SK-N-DZ (cell line): ENCODE results near the gene MYH15.

Source experiments
- DNase-seq: peaks from one replicate; pipeline ENCODE4 v3.0.0-alpha.2; 2015; ENCODE audit warnings: low spot score

Gene MYH15

DNA sequence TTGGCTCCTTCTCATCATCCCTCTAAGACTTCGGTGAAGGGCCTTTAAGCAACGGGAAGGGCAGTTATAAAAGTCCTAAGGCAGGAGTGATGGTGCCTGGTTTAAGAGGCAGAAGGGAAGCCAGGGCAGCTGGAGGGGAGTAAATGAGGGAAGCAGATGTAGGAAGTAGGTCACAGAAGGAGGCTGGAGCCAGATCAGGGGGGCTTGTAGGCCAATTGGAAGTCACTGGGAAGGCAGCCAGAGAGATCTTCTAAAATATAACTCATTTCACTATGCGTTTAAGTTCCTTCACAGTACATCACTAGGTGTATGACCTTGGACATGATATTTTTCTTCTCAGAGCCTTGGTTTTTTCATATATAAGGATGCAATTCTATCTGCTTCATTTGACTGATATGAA lies 94.7 kb downstream of the MYH15 start:
- DNase-seq = peak; percentile 24

DNA sequence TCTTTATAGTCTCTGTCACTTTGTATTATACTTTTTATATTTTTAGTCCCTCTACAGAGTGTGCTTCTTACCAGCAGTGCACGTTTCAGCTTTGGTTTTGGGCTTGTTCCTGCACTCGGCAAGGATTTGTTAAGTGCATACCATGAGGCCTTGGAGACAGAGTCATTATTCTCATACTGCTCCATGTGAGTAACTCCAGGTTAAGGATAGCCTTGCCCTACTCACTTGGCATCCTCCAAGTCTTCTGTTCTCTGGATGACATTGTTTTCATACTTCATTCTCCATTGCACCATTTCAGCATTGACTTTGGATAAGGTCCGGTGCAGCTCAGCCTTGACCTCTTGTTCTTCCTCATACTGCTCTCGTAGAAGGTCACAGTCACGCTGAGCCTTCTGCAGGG lies 96.4 kb downstream of the MYH15 start:
- DNase-seq = no peak

- DNase-seq = no peak
Observed at GRCh38 chr3:108412121-108412750, 98.2 kb downstream of the MYH15 start.

DNA sequence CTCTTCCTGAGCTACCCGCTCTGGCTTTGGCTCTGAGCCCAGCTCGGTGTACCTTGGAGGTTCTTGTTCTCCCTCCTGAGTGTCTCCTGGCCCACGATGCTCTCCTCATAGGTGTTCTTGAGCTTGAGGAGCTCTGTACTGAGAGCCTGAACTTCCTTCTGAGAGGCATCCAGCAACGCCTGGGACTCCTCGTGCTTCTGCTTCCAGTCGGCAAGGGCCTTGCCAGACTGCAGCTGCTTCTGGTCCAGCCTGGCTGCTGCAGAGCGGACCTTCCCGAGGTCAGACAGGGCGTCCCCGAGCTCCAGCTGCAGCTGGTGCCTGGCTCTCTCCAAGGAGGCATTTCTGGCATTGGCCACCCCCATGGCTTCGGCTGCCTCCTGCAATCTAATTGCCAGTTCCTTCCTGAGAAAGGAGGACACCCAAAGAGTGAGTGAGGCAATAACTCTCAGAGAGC lies 99.8 kb downstream of the MYH15 start:
- peak; percentile 32 for DNase-seq

- DNase-seq = no peak
Observed at GRCh38 chr3:108409800-108410178, 100.6 kb downstream of the MYH15 start.

GRCh38 chr3:108408883-108409799 lies 101.3 kb downstream of the MYH15 start:
- no peak for DNase-seq

- no peak for DNase-seq
Observed at GRCh38 chr3:108407886-108408285, 102.5 kb downstream of the MYH15 start.

DNA sequence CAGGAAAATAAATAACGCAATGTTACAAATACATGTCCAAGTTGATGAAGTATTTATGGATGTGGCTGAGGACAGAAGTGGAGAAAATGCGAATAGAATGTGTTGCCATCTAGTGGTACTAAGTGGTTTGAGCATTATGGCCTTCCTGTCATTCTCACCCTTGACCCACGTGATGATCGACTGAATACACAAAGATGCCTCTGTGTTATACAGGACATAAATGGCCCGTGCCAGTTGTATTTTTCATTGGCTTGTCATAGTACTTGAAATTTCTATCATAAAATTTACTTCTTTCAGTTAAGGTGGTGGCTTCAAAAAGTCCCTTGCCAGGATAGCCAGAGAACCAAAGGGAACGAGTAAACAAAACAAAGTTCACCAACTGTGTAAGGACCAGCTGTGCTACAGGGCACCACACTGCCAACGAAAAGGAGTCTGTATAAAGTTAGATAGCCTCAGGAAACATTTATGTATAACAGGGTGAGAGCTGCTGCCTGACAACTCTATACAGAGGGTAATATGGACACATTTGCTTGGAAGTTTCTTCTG lies 103.7 kb downstream of the MYH15 start:
- DNase-seq = peak; percentile 54

DNA sequence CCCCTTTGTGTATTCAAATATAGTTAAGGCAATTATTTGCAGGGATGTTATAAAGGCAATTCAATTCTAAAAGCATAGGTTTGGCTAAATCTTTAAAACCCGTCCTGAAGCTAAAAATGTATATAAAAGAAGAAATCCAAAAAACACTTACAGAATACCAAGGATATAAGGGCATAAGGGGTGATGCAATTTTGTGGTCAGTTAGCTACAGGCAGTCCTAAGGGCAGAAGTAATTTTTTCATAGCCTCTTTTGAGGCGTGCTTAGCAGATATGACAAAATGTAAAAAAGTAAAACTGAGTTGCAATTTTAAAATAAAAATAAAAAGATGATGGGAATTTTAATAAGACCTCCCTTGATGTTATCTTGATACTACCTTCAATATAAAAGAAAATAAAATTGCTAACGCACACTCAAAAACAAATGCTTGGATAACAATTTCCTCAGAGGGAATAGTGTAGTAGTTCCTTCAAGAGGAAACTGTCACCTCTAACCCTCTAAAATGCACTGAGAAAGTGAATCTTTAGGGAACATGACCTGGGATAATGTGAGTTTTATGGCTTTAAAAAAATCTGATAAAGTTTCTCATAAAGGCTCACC lies 104.2 kb downstream of the MYH15 start:
- no peak for DNase-seq

- peak; percentile 74 for DNase-seq
Observed at GRCh38 chr3:108404368-108404767, 106.0 kb downstream of the MYH15 start.

DNA sequence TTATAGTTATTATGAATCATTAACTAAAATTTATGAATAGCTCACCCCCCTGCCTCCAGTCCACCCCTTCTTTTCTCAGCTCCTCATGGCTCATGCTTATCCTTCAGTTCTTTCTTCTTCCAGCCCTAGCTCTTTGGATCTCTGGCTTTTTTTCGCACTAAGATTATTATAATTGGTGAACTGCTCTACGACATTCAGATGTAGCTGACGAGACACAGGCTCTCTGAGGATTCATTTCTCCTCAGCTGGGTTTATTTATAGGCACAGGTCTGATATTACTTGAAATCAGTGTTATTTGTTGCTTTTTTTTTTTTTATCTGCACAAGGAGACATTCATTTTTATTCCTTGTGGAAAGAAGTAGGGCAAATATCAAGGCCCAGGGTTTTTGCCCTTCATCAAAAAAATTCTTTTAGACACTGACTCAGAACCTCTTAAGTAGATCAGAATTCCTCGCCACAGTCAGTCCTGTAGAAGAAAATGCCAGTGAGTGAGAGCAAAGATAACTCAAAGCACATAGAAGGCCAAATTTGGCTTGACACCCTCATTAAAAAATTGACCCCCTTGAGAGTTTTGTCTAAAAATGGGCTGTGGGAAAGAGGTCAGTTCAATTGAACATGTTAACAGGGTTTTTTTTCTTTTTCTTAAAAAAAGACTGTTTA lies 106.6 kb downstream of the MYH15 start:
- DNase-seq = no peak

DNA sequence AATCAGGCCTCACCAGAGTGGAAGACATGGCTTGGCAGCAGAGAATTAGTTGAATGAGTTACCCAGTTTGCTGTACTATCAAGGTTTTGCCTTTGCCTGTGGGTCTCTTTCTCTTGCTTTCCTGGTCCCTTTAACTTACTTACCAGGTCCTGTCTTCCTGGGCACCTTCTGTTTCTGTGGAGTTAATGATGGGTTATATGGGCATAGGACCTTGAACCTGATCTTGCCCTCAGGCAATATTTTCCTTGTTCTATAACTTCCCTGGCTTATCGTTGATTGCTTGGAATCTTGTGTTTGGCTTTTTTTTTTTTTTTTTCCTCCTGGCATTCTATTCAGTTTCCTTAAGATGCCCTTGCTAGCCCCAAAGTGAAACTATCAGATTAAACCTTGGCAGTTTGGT lies 107.2 kb downstream of the MYH15 start:
- no peak for DNase-seq

DNA sequence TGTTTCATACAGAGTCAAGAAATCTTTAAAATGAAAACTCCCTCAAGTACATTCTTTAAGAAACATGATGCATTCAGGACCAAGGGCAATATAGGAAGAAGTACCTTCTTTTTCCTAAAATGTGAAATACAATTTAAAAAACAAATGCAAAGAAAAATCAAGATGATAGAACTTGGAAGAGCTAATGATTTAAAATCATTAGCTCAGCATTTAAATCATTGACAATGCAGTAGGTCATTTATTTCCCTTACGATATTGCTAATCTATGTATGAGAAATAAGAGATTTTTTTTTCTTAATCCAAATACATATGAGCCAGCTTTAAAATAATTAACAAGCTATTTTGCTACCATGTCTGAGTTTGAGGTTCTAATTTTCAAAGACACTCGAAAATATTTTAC lies 108.6 kb downstream of the MYH15 start:
- DNase-seq = no peak

DNA sequence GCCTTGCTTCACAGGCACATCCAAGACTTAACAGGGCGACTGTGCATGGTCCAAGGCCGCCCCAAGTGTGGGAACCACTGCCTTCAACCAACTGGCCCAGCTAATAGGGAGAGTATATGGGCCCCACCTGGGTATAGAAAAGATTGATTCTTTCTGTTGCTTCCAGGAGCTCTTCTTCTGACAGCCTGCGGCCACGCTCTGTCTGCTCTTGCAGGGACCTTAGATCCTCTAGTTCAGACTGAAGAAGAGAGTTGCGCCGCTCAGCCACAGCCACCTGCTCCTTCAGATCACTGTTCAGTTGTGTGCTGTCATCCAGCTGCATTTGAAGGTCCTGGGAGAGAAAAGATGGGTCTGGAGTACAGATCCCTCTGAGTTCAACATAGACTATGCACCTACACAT lies 111.9 kb downstream of the MYH15 start:
- no peak for DNase-seq

DNA sequence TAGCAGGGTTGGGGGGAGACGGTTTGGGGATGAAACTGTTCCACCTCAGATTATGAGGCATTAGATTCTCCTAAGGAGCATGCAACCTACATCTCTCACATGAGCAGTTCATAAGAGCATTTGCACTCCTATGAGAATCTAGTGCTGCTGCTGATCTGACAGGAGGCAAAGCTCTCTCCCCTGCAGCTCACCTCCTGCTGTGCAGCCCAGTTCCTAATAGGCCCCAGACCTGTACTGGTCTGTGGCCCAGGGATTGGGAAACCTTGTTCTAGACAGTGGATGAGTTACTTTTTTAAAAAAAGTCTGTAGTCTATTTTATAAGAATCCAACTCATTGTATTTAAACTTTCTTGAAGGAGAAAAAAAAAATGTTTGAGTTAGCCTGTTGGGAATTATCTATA lies 114.1 kb downstream of the MYH15 start:
- no peak for DNase-seq

DNA sequence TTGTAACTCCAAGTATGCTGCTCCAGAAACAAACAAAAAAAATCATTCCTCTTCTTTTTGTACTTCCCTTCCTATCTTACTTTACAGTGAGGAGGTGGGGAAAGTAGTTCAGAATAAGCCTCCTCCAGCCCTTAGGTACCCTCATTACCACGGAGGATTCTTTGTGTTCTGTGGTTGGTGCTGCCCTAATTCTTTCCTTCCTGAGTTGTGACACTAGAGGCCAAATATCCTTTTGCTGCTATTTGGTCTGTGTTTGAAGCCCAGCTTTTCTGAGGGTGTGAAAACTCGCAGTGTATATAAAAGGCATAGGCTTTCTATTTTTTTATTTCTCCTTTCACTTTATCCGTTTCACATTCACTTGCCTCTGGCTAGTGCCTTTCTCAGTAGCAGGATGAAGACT lies 115.8 kb downstream of the MYH15 start:
- DNase-seq = no peak

- no peak for DNase-seq
Observed at GRCh38 chr3:108394016-108394415, 116.4 kb downstream of the MYH15 start.

- DNase-seq = no peak
Observed at GRCh38 chr3:108393128-108393900, 117.1 kb downstream of the MYH15 start.

GRCh38 chr3:108391917-108392593 lies 118.3 kb downstream of the MYH15 start:
- DNase-seq = no peak

- no peak for DNase-seq
Observed at GRCh38 chr3:108389372-108389771, 121.0 kb downstream of the MYH15 start.
